Keratinocyte (primary cell): ENCODE measurements around the gene ABHD10. TPM values are rescaled to one million over a fixed set of nuclear protein-coding genes. Genes with fewer than 3 reads are reported as not detected.

Experiments used
- DNase-seq: peaks from one replicate; pipeline ENCODE4 v3.0.0-alpha.2; 2011; ENCODE audit warnings: low read depth, missing footprints, low spot score
- FAIRE-seq: peaks from 2 replicates; lab custom pipeline; 2011; peaks lifted over from hg19 to GRCh38; lab: Jason Lieb, UNC
- H2AFZ ChIP-seq: 2 replicates; pipeline ENCODE4 v1.6.0; 2012; ENCODE audit warnings: low read length, control low read depth, inconsistent platforms; ENCODE audit not compliant: control insufficient read depth
- H3K27ac ChIP-seq: 2 replicates; pipeline ENCODE4 v1.5.1; 2011; ENCODE audit warnings: low read length; ENCODE audit not compliant: control insufficient read depth, insufficient read depth
- H3K27me3 ChIP-seq: 3 replicates; pipeline ENCODE4 v1.6.0; 2011; ENCODE audit warnings: low read length; ENCODE audit not compliant: control insufficient read depth, insufficient read depth; ENCODE audit errors: extremely low read depth
- H3K36me3 ChIP-seq, 2 experiments: 2 replicates in 1 of 2; 3 replicates in 1 of 2; pipeline ENCODE4 v1.5.1; 2011; ENCODE audit warnings: low read length in 2 of 2, mild to moderate bottlenecking in 1 of 2; ENCODE audit not compliant: control insufficient read depth in 2 of 2, insufficient read depth in 2 of 2; ENCODE audit errors: extremely low read depth in 1 of 2
- H3K4me1 ChIP-seq: 3 replicates; pipeline ENCODE4 v1.5.1; 2011; ENCODE audit warnings: low read length; ENCODE audit not compliant: control insufficient read depth, insufficient read depth; ENCODE audit errors: extremely low read depth
- H3K4me2 ChIP-seq: 3 replicates; pipeline ENCODE4 v1.6.0; 2011; ENCODE audit warnings: low read depth, low read length; ENCODE audit not compliant: control insufficient read depth, insufficient read depth; ENCODE audit errors: extremely low read depth
- H3K4me3 ChIP-seq, 3 experiments: fragments of 200-600 bp in 1 of 3; sonication (generic) in 1 of 3; 2 replicates in 2 of 3; 3 replicates in 1 of 3; pipeline ENCODE4 v1.5.1; 2011 to 2016; ENCODE audit warnings: low read length in 3 of 3, mild to moderate bottlenecking in 3 of 3, control low read depth in 2 of 3, inconsistent platforms in 1 of 3, low read depth in 1 of 3, mixed read lengths in 1 of 3, mixed run types in 1 of 3, moderate library complexity in 1 of 3; ENCODE audit not compliant: control insufficient read depth in 2 of 3, insufficient read depth in 2 of 3; ENCODE audit errors: extremely low read depth in 1 of 3
- H3K79me2 ChIP-seq: 2 replicates; pipeline ENCODE4 v1.6.0; 2012; ENCODE audit warnings: low read length; ENCODE audit not compliant: control insufficient read depth, insufficient read depth
- H3K9ac ChIP-seq: 3 replicates; pipeline ENCODE4 v1.6.0; 2011; ENCODE audit warnings: low read length; ENCODE audit not compliant: control insufficient read depth, insufficient read depth; ENCODE audit errors: extremely low read depth
- H3K9me1 ChIP-seq: 3 replicates; pipeline ENCODE4 v1.6.0; 2011; ENCODE audit warnings: low read length; ENCODE audit not compliant: control insufficient read depth, insufficient read depth; ENCODE audit errors: extremely low read depth
- H3K9me3 ChIP-seq: 2 replicates; pipeline ENCODE4 v1.5.1; 2012; ENCODE audit warnings: low read depth, low read length; ENCODE audit not compliant: control insufficient read depth
- H4K20me1 ChIP-seq: 3 replicates; pipeline ENCODE4 v1.6.0; 2011; ENCODE audit warnings: low read length; ENCODE audit not compliant: control insufficient read depth, insufficient read depth; ENCODE audit errors: extremely low read depth
- EZH2 ChIP-seq: IDR thresholded peaks from one replicate; pipeline ENCODE4 v1.6.1; 2012; ENCODE audit warnings: inconsistent platforms, mild to moderate bottlenecking, low read length, moderate library complexity
- dilution Hi-C: fragments of 300-500 bp; cut with MboI; formaldehyde crosslinking; loops from one replicate; pipeline ENCODE4 v1.7.0; 2020; ENCODE audit warnings: low sequenced_read_pairs; ENCODE audit not compliant: extremely low pct_ligation_motif_present
- polyA plus RNA-seq, 5 experiments: library from polyadenylated mRNA; depleted of rRNA in 3 of 5; stranded (reverse) in 3 of 5; stranded (forward) in 1 of 5; unstranded in 1 of 5; fragments of >200 nt; gene quantifications; 1 replicate in 1 of 5; 2 replicates in 3 of 5; 3 replicates in 1 of 5; pipeline versions ENCODE4 v1.2.1 to v1.2.3, GENCODE V29; 2011 to 2012; ENCODE audit warnings: missing spikeins in 2 of 5, low read depth in 1 of 5, low replicate concordance in 1 of 5
- TF ChIP-seq, protein P1 (sequence below), 3 experiments: IDR thresholded peaks in 1 of 3; conservative IDR thresholded peaks in 1 of 3; optimal IDR thresholded peaks in 1 of 3; 2 replicates in 2 of 3; 3 replicates in 1 of 3; pipeline versions ENCODE3 to v1.5.1; 2011; ENCODE audit warnings: low read length in 3 of 3, mild to moderate bottlenecking in 3 of 3, moderate library complexity in 2 of 3, control low read depth in 1 of 3, inconsistent platforms in 1 of 3; ENCODE audit not compliant: insufficient read depth in 2 of 3; ENCODE audit errors: extremely low read depth in 1 of 3

ABHD10 gene
- polyA plus RNA-seq, 1 donor (not counting 4 experiments of a cell fraction or from before 2014, with no cell fraction given): 22.2 TPM

DNA sequence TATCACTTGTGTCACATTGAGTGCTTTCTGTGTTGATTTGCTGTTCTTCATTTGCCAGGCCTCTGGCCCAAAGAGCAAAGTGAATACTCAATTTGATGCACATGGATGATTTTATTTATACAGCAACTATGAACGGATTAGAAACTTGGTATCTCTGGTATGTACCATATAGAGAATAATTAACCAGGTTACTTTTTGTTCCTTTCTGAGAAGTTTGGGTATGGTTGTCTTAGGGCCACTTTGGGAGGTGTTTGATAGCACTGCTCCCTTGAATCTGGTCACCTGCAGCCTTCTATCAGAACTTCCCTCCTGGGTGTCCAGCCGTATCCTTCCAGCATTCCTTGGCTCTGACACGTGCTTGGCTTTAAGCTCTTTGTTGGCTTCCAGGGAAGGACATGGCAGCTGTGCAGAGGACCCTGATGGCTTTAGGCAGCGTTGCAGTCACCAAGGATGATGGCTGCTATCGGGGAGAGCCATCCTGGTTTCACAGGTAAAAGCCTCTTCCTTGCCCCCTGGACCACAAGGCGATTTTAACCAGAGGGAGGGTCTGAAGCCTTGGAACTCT is 32.6 kb downstream of the ABHD10 start:
- Histone ChIP-seq H3K27ac (no peak overlapping the region), H3K36me3 (no peaks in the 10 kb centered on the region), H3K9me3 (no peaks in the 10 kb centered on the region), H4K20me1 (no peaks in the 10 kb centered on the region), H3K4me2 (no peak overlapping the region), H3K9ac (no peak overlapping the region), H2AFZ (no peak overlapping the region), H3K79me2 (no peaks in the 10 kb centered on the region), H3K27me3 (no peaks in the 10 kb centered on the region), H3K9me1 (no peaks in the 10 kb centered on the region), H3K4me3 (no peak overlapping the region), H3K4me1 (peaks cover 8% of the 10 kb centered on the region)
- FAIRE-seq: no peak
- TF ChIP-seq, protein P1, sequence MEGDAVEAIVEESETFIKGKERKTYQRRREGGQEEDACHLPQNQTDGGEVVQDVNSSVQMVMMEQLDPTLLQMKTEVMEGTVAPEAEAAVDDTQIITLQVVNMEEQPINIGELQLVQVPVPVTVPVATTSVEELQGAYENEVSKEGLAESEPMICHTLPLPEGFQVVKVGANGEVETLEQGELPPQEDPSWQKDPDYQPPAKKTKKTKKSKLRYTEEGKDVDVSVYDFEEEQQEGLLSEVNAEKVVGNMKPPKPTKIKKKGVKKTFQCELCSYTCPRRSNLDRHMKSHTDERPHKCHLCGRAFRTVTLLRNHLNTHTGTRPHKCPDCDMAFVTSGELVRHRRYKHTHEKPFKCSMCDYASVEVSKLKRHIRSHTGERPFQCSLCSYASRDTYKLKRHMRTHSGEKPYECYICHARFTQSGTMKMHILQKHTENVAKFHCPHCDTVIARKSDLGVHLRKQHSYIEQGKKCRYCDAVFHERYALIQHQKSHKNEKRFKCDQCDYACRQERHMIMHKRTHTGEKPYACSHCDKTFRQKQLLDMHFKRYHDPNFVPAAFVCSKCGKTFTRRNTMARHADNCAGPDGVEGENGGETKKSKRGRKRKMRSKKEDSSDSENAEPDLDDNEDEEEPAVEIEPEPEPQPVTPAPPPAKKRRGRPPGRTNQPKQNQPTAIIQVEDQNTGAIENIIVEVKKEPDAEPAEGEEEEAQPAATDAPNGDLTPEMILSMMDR (optimal IDR thresholded peaks at IDR 0.05 in 1 of 3, IDR thresholded peaks at IDR 0.05 in 1 of 3, conservative IDR thresholded peaks at IDR 0.05 in 1 of 3; ENCODE audit: extremely low read depth in 1 of 3, insufficient read depth in 2 of 3, low read length in 3 of 3): no peak
- TF ChIP-seq EZH2: no peak
- dilution Hi-C loops: no loop called here
- DNase-seq: no peak

GRCh38 chr3:112012205-112012992 is 33.6 kb downstream of the ABHD10 start:
- H3K4me3 ChIP-seq: no peak overlapping the region
- no peak overlapping the region for H2AFZ ChIP-seq
- DNase-seq (no peak), FAIRE-seq (no peak)
- H3K9ac ChIP-seq: no peak overlapping the region
- no peaks in the 10 kb centered on the region for H4K20me1 ChIP-seq
- TF ChIP-seq, protein P1 (optimal IDR thresholded peaks at IDR 0.05 in 1 of 3, IDR thresholded peaks at IDR 0.05 in 1 of 3, conservative IDR thresholded peaks at IDR 0.05 in 1 of 3; ENCODE audit: extremely low read depth in 1 of 3, insufficient read depth in 2 of 3, low read length in 3 of 3): no peak
- no peak for TF ChIP-seq EZH2
- no peaks in the 10 kb centered on the region for H3K27me3 ChIP-seq
- no peaks in the 10 kb centered on the region for H3K9me1 ChIP-seq
- H3K79me2 ChIP-seq: no peaks in the 10 kb centered on the region
- no peak overlapping the region for H3K27ac ChIP-seq
- no peaks in the 10 kb centered on the region for H3K9me3 ChIP-seq
- peaks cover 8% of the 10 kb centered on the region for H3K4me1 ChIP-seq
- H3K36me3 ChIP-seq: no peaks in the 10 kb centered on the region
- dilution Hi-C loops: no loop called here
- H3K4me2 ChIP-seq: no peak overlapping the region
